Testis (tissue), 2 donors: ENCODE measurements around the gene PPP6R1.

Experiments
- CTCF ChIP-seq, 3 experiments: fragments of 450-650 bp in 2 of 3; fragments of 200-600 bp in 1 of 3; sonication (generic) in 1 of 3; IDR thresholded peaks; one replicate each; pipeline ENCODE4 v1.5.1; 2016 to 2019; ENCODE audit warnings: antibody characterized with exemption in 3 of 3, mild to moderate bottlenecking in 2 of 3, moderate library complexity in 1 of 3
- POLR2A ChIP-seq: fragments of 450-650 bp; IDR thresholded peaks from one replicate; pipeline ENCODE4 v1.6.1; 2017; ENCODE audit warnings: antibody characterized with exemption, mild to moderate bottlenecking, moderate library complexity

- no peak for TF ChIP-seq CTCF (IDR thresholded peaks at IDR 0.05)
- no peak for TF ChIP-seq POLR2A
Measured at GRCh38 chr19:55306712-55307111, 47.9 kb upstream of the PPP6R1 start.
